HG03558 (cell line): ENCODE measurements around the gene GPHN.

Source experiments
- ATAC-seq: cut with Tn5 transposase; IDR thresholded peaks from one replicate; pipeline ENCODE4 v1.9.1; 2021; ENCODE audit warnings: moderate number of reproducible peaks; ENCODE audit not compliant: unreplicated experiment; ENCODE audit errors: extremely low read depth

Gene GPHN

GRCh38 chr14:66595394-66595793 lies 87.4 kb downstream of the GPHN start:
- ATAC-seq, result no peak

GRCh38 chr14:66596241-66596985 lies 88.5 kb downstream of the GPHN start:
- no peak for ATAC-seq

GRCh38 chr14:66600416-66600815 lies 92.5 kb downstream of the GPHN start:
- no peak for ATAC-seq

GRCh38 chr14:66601932-66602578 lies 94.1 kb downstream of the GPHN start:
- ATAC-seq, result no peak

- no peak for ATAC-seq
Measured at GRCh38 chr14:66603945-66604344, 96.0 kb downstream of the GPHN start.

GRCh38 chr14:66606826-66607225 lies 98.9 kb downstream of the GPHN start:
- no peak for ATAC-seq

- no peak for ATAC-seq
Measured at GRCh38 chr14:66610154-66610563, 102.2 kb downstream of the GPHN start.

- no peak for ATAC-seq
Measured at GRCh38 chr14:66613344-66613743, 105.4 kb downstream of the GPHN start.

GRCh38 chr14:66619952-66620351 lies 112.0 kb downstream of the GPHN start:
- no peak for ATAC-seq

GRCh38 chr14:66623838-66624237 lies 115.9 kb downstream of the GPHN start:
- no peak for ATAC-seq

- ATAC-seq, result no peak
Measured at GRCh38 chr14:66624336-66624937, 116.5 kb downstream of the GPHN start.

GRCh38 chr14:66628636-66629035 lies 120.7 kb downstream of the GPHN start:
- ATAC-seq, result no peak

GRCh38 chr14:66629499-66629898 lies 121.6 kb downstream of the GPHN start:
- ATAC-seq, result no peak

GRCh38 chr14:66634876-66635275 lies 126.9 kb downstream of the GPHN start:
- no peak for ATAC-seq

- no peak for ATAC-seq
Measured at GRCh38 chr14:66635435-66635834, 127.5 kb downstream of the GPHN start.

GRCh38 chr14:66636240-66636639 lies 128.3 kb downstream of the GPHN start:
- no peak for ATAC-seq

GRCh38 chr14:66638689-66639088 lies 130.7 kb downstream of the GPHN start:
- ATAC-seq, result no peak

GRCh38 chr14:66641861-66642635 lies 134.1 kb downstream of the GPHN start:
- no peak for ATAC-seq

- ATAC-seq, result no peak
Measured at GRCh38 chr14:66643344-66643743, 135.4 kb downstream of the GPHN start.

GRCh38 chr14:66645716-66646115 lies 137.8 kb downstream of the GPHN start:
- ATAC-seq, result no peak

- peak; percentile 48 for ATAC-seq
Measured at GRCh38 chr14:66649498-66649897, 141.6 kb downstream of the GPHN start.
